Adrenal gland (tissue), 5 donors: Measurements from ENCODE around the gene STX18.

Source experiments
- POLR2A ChIP-seq, 2 donors: fragments of 450-650 bp; IDR thresholded peaks; one replicate each; pipeline ENCODE4 v1.6.1; 2017; ENCODE audit warnings: antibody characterized with exemption in 2 of 2, mild to moderate bottlenecking in 2 of 2, moderate library complexity in 1 of 2
- TF ChIP-seq, protein P1 (sequence below), 6 experiments: fragments of 450-650 bp in 4 of 6; fragments of 200-600 bp in 2 of 6; sonication (generic) in 1 of 6; IDR thresholded peaks; 1 replicate in 5 of 6; 2 replicates in 1 of 6; pipeline versions ENCODE4 v1.5.1 to v1.8.0; 2016 to 2021; ENCODE audit warnings: antibody characterized with exemption in 6 of 6, mild to moderate bottlenecking in 2 of 6, moderate library complexity in 1 of 6
- donor health status: DM: no; HTN: no; CAD: no.

DNA sequence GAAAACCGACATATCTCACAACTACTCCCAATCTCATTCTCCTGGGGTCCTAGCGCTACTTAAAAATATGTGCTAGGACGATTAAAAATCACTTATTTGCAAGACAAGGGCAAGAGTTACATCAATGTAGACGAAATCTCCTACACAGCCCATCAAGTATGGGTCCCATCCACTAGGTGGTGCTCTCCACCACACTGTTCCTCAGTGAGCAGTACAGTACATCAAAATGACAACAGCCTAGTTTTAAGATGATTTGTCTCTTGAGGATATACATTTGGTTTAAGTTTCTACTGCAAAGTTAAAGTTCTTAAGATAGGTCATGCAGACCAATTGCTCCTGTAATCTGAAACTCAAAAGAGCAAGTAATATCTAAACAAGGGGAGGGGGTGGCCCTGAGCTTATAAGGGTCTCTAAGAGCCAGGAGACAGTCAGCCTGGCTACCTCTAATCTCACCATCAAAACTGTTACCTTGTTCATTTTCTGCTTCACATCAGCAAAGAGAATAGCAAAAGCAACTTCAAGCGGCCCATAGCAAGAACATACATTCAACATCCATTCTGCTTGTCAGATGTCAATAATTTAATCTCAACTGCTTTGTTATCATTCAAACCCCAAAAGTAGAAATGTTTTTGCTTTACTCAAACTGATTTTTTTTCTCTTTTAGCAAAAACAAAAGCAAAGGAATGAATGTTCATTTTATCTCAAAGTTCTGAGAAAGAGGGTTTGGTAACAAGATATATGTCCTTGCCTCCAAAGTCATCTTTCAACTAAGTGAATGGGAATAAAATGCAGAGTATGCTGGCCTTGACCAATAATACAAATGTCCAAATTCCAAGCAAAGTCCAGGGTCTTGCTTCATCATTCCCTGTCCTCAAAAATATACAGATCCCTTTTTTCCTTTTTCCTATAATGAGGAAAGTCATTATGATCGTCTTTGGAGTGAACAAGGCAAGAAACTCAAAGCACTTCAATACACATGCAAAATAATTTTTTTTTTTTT lies 53.1 kb downstream of the STX18 start:
- TF ChIP-seq, protein P1, sequence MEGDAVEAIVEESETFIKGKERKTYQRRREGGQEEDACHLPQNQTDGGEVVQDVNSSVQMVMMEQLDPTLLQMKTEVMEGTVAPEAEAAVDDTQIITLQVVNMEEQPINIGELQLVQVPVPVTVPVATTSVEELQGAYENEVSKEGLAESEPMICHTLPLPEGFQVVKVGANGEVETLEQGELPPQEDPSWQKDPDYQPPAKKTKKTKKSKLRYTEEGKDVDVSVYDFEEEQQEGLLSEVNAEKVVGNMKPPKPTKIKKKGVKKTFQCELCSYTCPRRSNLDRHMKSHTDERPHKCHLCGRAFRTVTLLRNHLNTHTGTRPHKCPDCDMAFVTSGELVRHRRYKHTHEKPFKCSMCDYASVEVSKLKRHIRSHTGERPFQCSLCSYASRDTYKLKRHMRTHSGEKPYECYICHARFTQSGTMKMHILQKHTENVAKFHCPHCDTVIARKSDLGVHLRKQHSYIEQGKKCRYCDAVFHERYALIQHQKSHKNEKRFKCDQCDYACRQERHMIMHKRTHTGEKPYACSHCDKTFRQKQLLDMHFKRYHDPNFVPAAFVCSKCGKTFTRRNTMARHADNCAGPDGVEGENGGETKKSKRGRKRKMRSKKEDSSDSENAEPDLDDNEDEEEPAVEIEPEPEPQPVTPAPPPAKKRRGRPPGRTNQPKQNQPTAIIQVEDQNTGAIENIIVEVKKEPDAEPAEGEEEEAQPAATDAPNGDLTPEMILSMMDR (IDR thresholded peaks at IDR 0.05): peak; percentile 82 to 95 (median 90)
- TF ChIP-seq POLR2A (IDR thresholded peaks at IDR 0.05): no peak
